ENCODE measurements around the gene PGGHG.

- no peak for TF ChIP-seq GABPA (IDR thresholded peaks at IDR 0.05; ENCODE audit: low read depth)
- TF ChIP-seq RAD21 (IDR thresholded peaks at IDR 0.05; ENCODE audit: insufficient read depth, low read depth, low read length): no peak
- TF ChIP-seq ESRRA (IDR thresholded peaks at IDR 0.05; ENCODE audit: low read length): no peak
- TF ChIP-seq ZNF384 (IDR thresholded peaks at IDR 0.05; ENCODE audit: borderline replicate concordance, low read depth, low read length): no peak
- no peak for TF ChIP-seq SPI1 (IDR thresholded peaks at IDR 0.05; ENCODE audit: borderline replicate concordance, insufficient read depth, low read depth, low read length)
- TF ChIP-seq CEBPB (IDR thresholded peaks at IDR 0.05; ENCODE audit: borderline replicate concordance in 1 of 2, low read depth in 2 of 2, low read length in 2 of 2): no peak
- no peak for TF ChIP-seq ZBTB11 (CRISPR knock-in tag; IDR thresholded peaks at IDR 0.05)
- no peak for TF ChIP-seq CREM (IDR thresholded peaks at IDR 0.05; ENCODE audit: low read depth)
- TF ChIP-seq KLF5 (IDR thresholded peaks at IDR 0.05; ENCODE audit: partially characterized antibody): no peak
- no peak for TF ChIP-seq RELA (IDR thresholded peaks at IDR 0.05; ENCODE audit: borderline replicate concordance, partially characterized antibody)
Observed at GRCh38 chr11:335779-336658, 47.1 kb downstream of the PGGHG start.

All from GM12878 (cell line).